Brain microvascular endothelial cell (primary cell): ENCODE data around the gene PCBP3.
"Not testable (repeated sequence)": the region's sequence is repeated elsewhere in the genome, so short reads cannot be mapped to it uniquely, and the experiment has no call there.

Experiments used
- DNase-seq: peaks from one replicate; pipeline ENCODE4 v3.0.0-alpha.2; 2020
- H3K27ac ChIP-seq: fragments of 250-450 bp; sonication (Bioruptor Pico); 2 replicates; pipeline ENCODE4 v1.5.1; 2020; ENCODE audit warnings: mild to moderate bottlenecking, moderate library complexity
- H3K27me3 ChIP-seq: fragments of 250-450 bp; sonication (Bioruptor Pico); replicated peaks from 2 replicates; pipeline ENCODE4 v1.5.1; 2020; ENCODE audit warnings: mild to moderate bottlenecking
- H3K36me3 ChIP-seq: fragments of 250-450 bp; sonication (Bioruptor Pico); replicated peaks from 2 replicates; pipeline ENCODE4 v1.5.1; 2020; ENCODE audit warnings: mild to moderate bottlenecking
- H3K4me3 ChIP-seq: 2 replicates; pipeline ENCODE4 v1.5.1; 2011; ENCODE audit warnings: low read depth, mild to moderate bottlenecking, control low read depth, low read length, moderate library complexity
- CTCF ChIP-seq: IDR thresholded peaks from 2 replicates; pipeline ENCODE4 v1.5.1; 2011; ENCODE audit warnings: low read depth, mild to moderate bottlenecking, moderate library complexity, low read length, control low read depth, inconsistent platforms; ENCODE audit errors: missing control alignments
- in situ Hi-C: cut with HindIII; loops from 2 replicates; pipeline ENCODE4 v1.10.0; 2017; ENCODE audit warnings: low sequenced_read_pairs, low pct_ligation_motif_present

Gene PCBP3

GRCh38 chr21:45830221-45830640 is 186.7 kb downstream of the PCBP3 start:
- in situ Hi-C loops = no loop called here
- H3K27me3 ChIP-seq = no peaks in the 10 kb centered on the region

GRCh38 chr21:45830720-45831366 is 187.3 kb downstream of the PCBP3 start:
- no peak for DNase-seq
- Histone ChIP-seq H3K27me3 (no peaks in the 10 kb centered on the region), H3K36me3 (no peaks in the 10 kb centered on the region), H3K4me3 (no peak overlapping the region), H3K27ac (no peak overlapping the region)
- in situ Hi-C loops = no loop called here
- TF ChIP-seq CTCF = no peak

More at GRCh38 chr21:45830221-45830640, 186.7 kb downstream of the PCBP3 start:
- Histone ChIP-seq H3K4me3 (no peak overlapping the region), H3K27ac (no peak overlapping the region), H3K36me3 (no peaks in the 10 kb centered on the region)
- DNase-seq = no peak
- no peak for TF ChIP-seq CTCF

- no peak overlapping the region for H3K27ac ChIP-seq
- no peak for DNase-seq
- in situ Hi-C loops = no loop called here
- H3K36me3 ChIP-seq = no peaks in the 10 kb centered on the region
- no peaks in the 10 kb centered on the region for H3K27me3 ChIP-seq
- H3K4me3 ChIP-seq = no peak overlapping the region
- TF ChIP-seq CTCF = no peak
These were observed 188.6 kb downstream of the PCBP3 start for GRCh38 chr21:45831991-45832740.

GRCh38 chr21:45832741-45833235 is 189.3 kb downstream of the PCBP3 start:
- H3K4me3 ChIP-seq, in situ Hi-C loops, H3K36me3 ChIP-seq, H3K27ac ChIP-seq, DNase-seq, H3K27me3 ChIP-seq: not testable (repeated sequence)

- no peak for DNase-seq
- TF ChIP-seq CTCF = no peak
- in situ Hi-C loops = no loop called here
- Histone ChIP-seq H3K36me3 (no peaks in the 10 kb centered on the region), H3K27ac (no peak overlapping the region), H3K27me3 (no peaks in the 10 kb centered on the region), H3K4me3 (no peak overlapping the region)
These were observed 189.9 kb downstream of the PCBP3 start for GRCh38 chr21:45833414-45833813.

- in situ Hi-C loops = no loop called here
- no peaks in the 10 kb centered on the region for H3K36me3 ChIP-seq
- DNase-seq = no peak
- no peak overlapping the region for H3K4me3 ChIP-seq
- TF ChIP-seq CTCF = no peak
- H3K27ac ChIP-seq = no peak overlapping the region
- H3K27me3 ChIP-seq = no peaks in the 10 kb centered on the region
These were observed 190.6 kb downstream of the PCBP3 start for GRCh38 chr21:45834026-45834715.
